ENCODE data around the gene SPEF2.
A peak's percentile ranks its signal among the peaks of the same experiment; 100 is the strongest.

Gene SPEF2

GRCh38 chr5:35707659-35708058 lies 90.0 kb downstream of the SPEF2 start:
- no peak for DNase-seq (ENCODE audit: low spot score)

GRCh38 chr5:35709688-35710087 lies 92.0 kb downstream of the SPEF2 start:
- DNase-seq (ENCODE audit: low spot score) = no peak

GRCh38 chr5:35717718-35718117 lies 100.1 kb downstream of the SPEF2 start:
- no peak for DNase-seq (ENCODE audit: low spot score)

- DNase-seq (ENCODE audit: low spot score) = no peak
These were observed 118.1 kb downstream of the SPEF2 start for GRCh38 chr5:35735718-35736117.

- no peak for DNase-seq (ENCODE audit: low spot score)
These were observed 118.6 kb downstream of the SPEF2 start for GRCh38 chr5:35736280-35736679.

GRCh38 chr5:35741126-35741716 lies 123.6 kb downstream of the SPEF2 start:
- no peak for DNase-seq (ENCODE audit: low spot score)

GRCh38 chr5:35741971-35742370 lies 124.3 kb downstream of the SPEF2 start:
- DNase-seq (ENCODE audit: low spot score) = no peak

- DNase-seq (ENCODE audit: low spot score) = no peak
These were observed 126.0 kb downstream of the SPEF2 start for GRCh38 chr5:35743644-35744043.

- DNase-seq (ENCODE audit: low spot score) = no peak
These were observed 127.5 kb downstream of the SPEF2 start for GRCh38 chr5:35745193-35745592.

GRCh38 chr5:35745660-35746059 lies 128.0 kb downstream of the SPEF2 start:
- DNase-seq (ENCODE audit: low spot score) = no peak

GRCh38 chr5:35752012-35752411 lies 134.3 kb downstream of the SPEF2 start:
- no peak for DNase-seq (ENCODE audit: low spot score)

- DNase-seq (ENCODE audit: low spot score) = no peak
These were observed 135.8 kb downstream of the SPEF2 start for GRCh38 chr5:35753500-35753899.

GRCh38 chr5:35754481-35754880 lies 136.8 kb downstream of the SPEF2 start:
- no peak for DNase-seq (ENCODE audit: low spot score)

- no peak for DNase-seq (ENCODE audit: low spot score)
These were observed 138.3 kb downstream of the SPEF2 start for GRCh38 chr5:35755966-35756365.

GRCh38 chr5:35758151-35758724 lies 140.6 kb downstream of the SPEF2 start:
- no peak for DNase-seq (ENCODE audit: low spot score)

GRCh38 chr5:35761541-35761940 lies 143.9 kb downstream of the SPEF2 start:
- no peak for DNase-seq (ENCODE audit: low spot score)

- no peak for DNase-seq (ENCODE audit: low spot score)
These were observed 144.7 kb downstream of the SPEF2 start for GRCh38 chr5:35762368-35762767.

GRCh38 chr5:35765921-35766320 lies 148.3 kb downstream of the SPEF2 start:
- no peak for DNase-seq (ENCODE audit: low spot score)

GRCh38 chr5:35771300-35771699 lies 153.6 kb downstream of the SPEF2 start:
- no peak for DNase-seq (ENCODE audit: low spot score)

- no peak for DNase-seq (ENCODE audit: low spot score)
These were observed 154.2 kb downstream of the SPEF2 start for GRCh38 chr5:35771839-35772238.

GRCh38 chr5:35773967-35774366 lies 156.3 kb downstream of the SPEF2 start:
- DNase-seq (ENCODE audit: low spot score) = no peak

- DNase-seq (ENCODE audit: low spot score) = no peak
These were observed 159.1 kb downstream of the SPEF2 start for GRCh38 chr5:35776757-35777156.

- DNase-seq (ENCODE audit: low spot score) = peak; percentile 69
These were observed 159.9 kb downstream of the SPEF2 start for GRCh38 chr5:35777358-35778087.

All from SW480 (cell line).